IMR-90 (cell line): ENCODE data around the gene MRPL4. TPM values are rescaled to one million over a fixed set of nuclear protein-coding genes. Genes with fewer than 3 reads are reported as not detected.

Experiments
- ATAC-seq: fragments of 200-7000 bp; cut with Tn5 transposase; 2 replicates; pipeline ENCODE4 v1.9.1; 2020; ENCODE audit warnings: low read depth, mild to moderate bottlenecking, moderate library complexity
- BruUV-seq: library from RNA; stranded (reverse); fragments of 400-500 nt; replicated peaks from 2 replicates; lab custom pipeline; 2021; lab: Mats Ljungman, UMichigan
- CTCF ChIA-PET: fragments of 300-600 bp; formaldehyde crosslinking; extraction: SDS; loops from one replicate; lab custom pipeline; 2021; ENCODE audit warnings: antibody characterized with exemption; lab: Yijun Ruan, JAX
- POLR2A ChIA-PET: fragments of 300-600 bp; sonication (Branson Sonifier 250); formaldehyde crosslinking; loops from one replicate; lab custom pipeline; 2022; ENCODE audit warnings: antibody characterized with exemption; ENCODE audit not compliant: unreplicated experiment; lab: Charles Lee
- DNase-seq: peaks from one replicate; pipeline ENCODE4 v3.0.0; 2013
- H2AFZ ChIP-seq: replicated peaks from 2 replicates; pipeline ENCODE3; 2013; ENCODE audit warnings: low read length, mild to moderate bottlenecking; ENCODE audit not compliant: poor library complexity
- H2AK5ac ChIP-seq: 2 replicates; pipeline ENCODE4 v1.6.1; 2013; ENCODE audit warnings: low read depth, low read length, inconsistent platforms
- H2AK9ac ChIP-seq: replicated peaks from 2 replicates; pipeline ENCODE3; 2013; ENCODE audit warnings: mild to moderate bottlenecking, low read depth, low read length, moderate library complexity; ENCODE audit not compliant: poor library complexity
- H2BK120ac ChIP-seq: 2 replicates; pipeline ENCODE4 v1.6.1; 2013; ENCODE audit warnings: low read depth, low read length, inconsistent platforms
- H2BK15ac ChIP-seq: 3 replicates; pipeline ENCODE4 v1.6.1; 2013; ENCODE audit warnings: low read depth, low read length, inconsistent platforms
- H2BK20ac ChIP-seq: 2 replicates; pipeline ENCODE4 v1.6.1; 2013; ENCODE audit warnings: low read depth, mild to moderate bottlenecking, inconsistent platforms, low read length, moderate library complexity
- H2BK5ac ChIP-seq: 2 replicates; pipeline ENCODE4 v1.6.1; 2013; ENCODE audit warnings: mild to moderate bottlenecking, low read depth, low read length, inconsistent platforms; ENCODE audit not compliant: poor library complexity, severe bottlenecking
- H3K14ac ChIP-seq: replicated peaks from 2 replicates; pipeline ENCODE4 v1.6.1; 2013; ENCODE audit warnings: low read depth, low read length, inconsistent platforms
- H3K18ac ChIP-seq: 2 replicates; pipeline ENCODE4 v1.6.1; 2013; ENCODE audit warnings: low read depth, low read length, control low read depth
- H3K23ac ChIP-seq: 2 replicates; pipeline ENCODE4 v1.6.1; 2013; ENCODE audit warnings: low read depth, low read length, inconsistent platforms
- H3K27ac ChIP-seq: 2 replicates; pipeline ENCODE4 v1.5.1; 2013; ENCODE audit warnings: mild to moderate bottlenecking, control low read depth, low read length; ENCODE audit not compliant: insufficient read depth
- H3K27me3 ChIP-seq: 2 replicates; pipeline ENCODE4 v1.6.1; 2013; ENCODE audit warnings: low read length; ENCODE audit not compliant: control insufficient read depth, insufficient read depth
- H3K36me3 ChIP-seq: 2 replicates; pipeline ENCODE4 v1.6.1; 2013; ENCODE audit warnings: low read length, mixed read lengths; ENCODE audit not compliant: control insufficient read depth, insufficient read depth
- H3K4ac ChIP-seq: 2 replicates; pipeline ENCODE4 v1.6.1; 2013; ENCODE audit warnings: low read depth, low read length, inconsistent platforms
- H3K4me1 ChIP-seq: 2 replicates; pipeline ENCODE4 v1.6.1; 2013; ENCODE audit warnings: low read length, mixed read lengths; ENCODE audit not compliant: control insufficient read depth, insufficient read depth
- H3K4me2 ChIP-seq: 2 replicates; pipeline ENCODE4 v1.6.1; 2013; ENCODE audit warnings: low read depth, mild to moderate bottlenecking, control low read depth, low read length, moderate library complexity
- H3K4me3 ChIP-seq: 2 replicates; pipeline ENCODE4 v1.5.1; 2013; ENCODE audit warnings: low read depth, mild to moderate bottlenecking, control low read depth, low read length, moderate library complexity; ENCODE audit not compliant: insufficient read depth
- H3K56ac ChIP-seq: 2 replicates; pipeline ENCODE4 v1.6.1; 2013; ENCODE audit warnings: low read length, inconsistent platforms; ENCODE audit not compliant: insufficient read depth; ENCODE audit errors: extremely low read depth
- H3K79me1 ChIP-seq, 2 experiments: 2 replicates each; pipeline ENCODE4 v1.6.1; 2013; ENCODE audit warnings: low read length in 2 of 2, inconsistent platforms in 1 of 2, low read depth in 1 of 2
- H3K9ac ChIP-seq: 2 replicates; pipeline ENCODE4 v1.6.1; 2013; ENCODE audit warnings: low read depth, low read length, control low read depth
- H3K9me1 ChIP-seq: 2 replicates; pipeline ENCODE4 v1.6.1; 2013; ENCODE audit warnings: low read length, inconsistent platforms; ENCODE audit not compliant: insufficient read depth
- H3K9me3 ChIP-seq: 2 replicates; pipeline ENCODE4 v1.6.1; 2013; ENCODE audit warnings: low read length; ENCODE audit not compliant: control insufficient read depth, insufficient read depth
- H4K20me1 ChIP-seq: 2 replicates; pipeline ENCODE4 v1.6.1; 2013; ENCODE audit warnings: low read length, inconsistent platforms; ENCODE audit not compliant: insufficient read depth
- H4K5ac ChIP-seq: 2 replicates; pipeline ENCODE4 v1.6.1; 2013; ENCODE audit warnings: mild to moderate bottlenecking, low read depth, low read length, control low read depth
- H4K8ac ChIP-seq, 2 experiments: 2 replicates each; pipeline ENCODE4 v1.6.1; 2013; ENCODE audit warnings: low read depth in 2 of 2, low read length in 2 of 2, control low read depth in 1 of 2, inconsistent platforms in 1 of 2
- H4K91ac ChIP-seq: 2 replicates; pipeline ENCODE4 v1.6.1; 2013; ENCODE audit warnings: low read depth, low read length, inconsistent platforms; ENCODE audit not compliant: insufficient read depth
- BHLHE40 ChIP-seq: fragments of 150-350 bp; IDR thresholded peaks from 2 replicates; pipeline ENCODE4 v1.6.1; 2016; ENCODE audit warnings: mild to moderate bottlenecking, low read depth, low read length
- CEBPB ChIP-seq: IDR thresholded peaks from 2 replicates; pipeline ENCODE4 v1.6.1; 2012; ENCODE audit warnings: low read depth, low read length, improper control_type of control experiment
- CHD1 ChIP-seq: IDR thresholded peaks from 2 replicates; pipeline ENCODE4 v1.6.1; 2012; ENCODE audit warnings: low read depth, low read length, improper control_type of control experiment
- FOS ChIP-seq: fragments of 150-350 bp; IDR thresholded peaks from 2 replicates; pipeline ENCODE4 v1.6.1; 2016; ENCODE audit warnings: low read depth, low read length
- MAFK ChIP-seq: IDR thresholded peaks from 2 replicates; pipeline ENCODE4 v1.6.1; 2012; ENCODE audit warnings: low read depth, low read length, improper control_type of control experiment
- MAZ ChIP-seq: IDR thresholded peaks from 2 replicates; pipeline ENCODE4 v1.6.1; 2012; ENCODE audit warnings: low read depth, mild to moderate bottlenecking, low read length, improper control_type of control experiment, moderate library complexity, borderline replicate concordance
- MXI1 ChIP-seq: IDR thresholded peaks from 2 replicates; pipeline ENCODE4 v1.6.1; 2012; ENCODE audit warnings: low read depth, mild to moderate bottlenecking, low read length, moderate library complexity, borderline replicate concordance
- NFE2L2 ChIP-seq: fragments of 150-350 bp; IDR thresholded peaks from 2 replicates; pipeline ENCODE4 v1.6.1; 2016; ENCODE audit warnings: low read depth, mild to moderate bottlenecking, low read length
- POLR2A ChIP-seq: IDR thresholded peaks from 2 replicates; pipeline ENCODE4 v1.6.1; 2012; ENCODE audit warnings: mild to moderate bottlenecking, low read depth, low read length
- RAD21 ChIP-seq: IDR thresholded peaks from 2 replicates; pipeline ENCODE4 v1.6.1; 2012; ENCODE audit warnings: low read length, improper control_type of control experiment
- RCOR1 ChIP-seq: IDR thresholded peaks from 2 replicates; pipeline ENCODE4 v1.6.1; 2012; ENCODE audit warnings: mild to moderate bottlenecking, low read length, improper control_type of control experiment; ENCODE audit not compliant: insufficient replicate concordance
- RFX5 ChIP-seq: IDR thresholded peaks from 2 replicates; pipeline ENCODE4 v1.8.0; 2012; ENCODE audit warnings: low read depth, mild to moderate bottlenecking, low read length, moderate library complexity
- SMC3 ChIP-seq: fragments of 150-350 bp; IDR thresholded peaks from 2 replicates; pipeline ENCODE4 v1.6.1; 2016; ENCODE audit warnings: low read depth, mild to moderate bottlenecking, antibody characterized with exemption, low read length, moderate library complexity
- WGBS, 2 experiments: methylation state at CpG; one replicate each; pipeline versions ENCODE4 v1.1.5 to v1.1.7; 2013; ENCODE audit warnings: missing lambda C conversion rate in 2 of 2; ENCODE audit not compliant: insufficient read length in 1 of 2; ENCODE audit errors: extremely low coverage in 2 of 2; 5-methylcytosine and 5-hydroxymethylcytosine counted together
- dilution Hi-C: fragments of 300-500 bp; cut with HindIII; formaldehyde crosslinking; loops from one replicate; pipeline ENCODE4 v1.14.3; 2018; ENCODE audit warnings: low sequenced_read_pairs; ENCODE audit not compliant: unreplicated experiment
- in situ Hi-C: fragments of 300-500 bp; cut with MboI; formaldehyde crosslinking; loops from 3 replicates; pipeline ENCODE4 v1.14.3; 2019; ENCODE audit warnings: low sequenced_read_pairs, inconsistent platforms, mixed read lengths
- intact Hi-C: fragments of 100-400 bp; cut with micrococcal nuclease; formaldehyde crosslinking; loops from 2 replicates; pipeline ENCODE4 v1.10.0; 2022
- polyA plus RNA-seq, 3 experiments: library from polyadenylated mRNA; depleted of rRNA; stranded (reverse); fragments of >200 nt; gene quantifications; 2 replicates each; pipeline ENCODE4 v1.2.3, GENCODE V29; 2012; ENCODE audit warnings: low replicate concordance in 1 of 3
- total RNA-seq: library from RNA; depleted of rRNA; stranded (reverse); fragments of >200 nt; gene quantifications from 2 replicates; pipeline ENCODE4 v1.2.3, GENCODE V29; 2012
- TF ChIP-seq, protein P1 (sequence below): conservative IDR thresholded peaks from 2 replicates; pipeline ENCODE4 v1.5.1; 2012; ENCODE audit warnings: mild to moderate bottlenecking, low read depth, low read length, improper control_type of control experiment
- TF ChIP-seq, protein P2 (sequence below): fragments of 150-350 bp; IDR thresholded peaks from 2 replicates; pipeline ENCODE4 v1.6.1; 2017; ENCODE audit warnings: mild to moderate bottlenecking, antibody characterized with exemption, low read length, low read depth
- TF ChIP-seq, protein P3 (sequence below): fragments of 150-350 bp; IDR thresholded peaks from 2 replicates; pipeline ENCODE4 v1.6.1; 2016; ENCODE audit warnings: low read depth, mild to moderate bottlenecking, low read length, moderate library complexity, borderline replicate concordance

Gene MRPL4
- total and polyA plus RNA-seq, 2 of the 4 experiments (the other 2 are of a cell fraction) = 32.8 to 108 TPM

DNA sequence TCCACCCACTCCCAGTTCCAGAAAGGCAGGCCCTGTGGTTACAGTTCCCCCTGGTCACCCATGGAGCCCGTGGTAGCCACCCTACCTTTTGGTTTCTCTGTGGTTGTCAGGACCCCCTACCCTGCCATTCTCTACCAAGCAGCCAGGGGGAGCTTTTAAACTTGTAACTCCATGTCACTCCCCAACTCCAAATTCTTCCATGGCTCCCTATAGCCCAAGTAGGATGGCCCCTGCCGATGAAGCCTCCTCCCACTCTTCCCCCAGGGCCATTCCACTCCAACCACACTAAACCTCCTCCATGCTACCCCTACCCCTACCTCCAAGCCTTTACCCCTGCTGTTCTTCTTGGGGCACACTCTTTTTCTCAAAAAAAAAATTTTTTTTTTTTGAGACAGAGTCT, 23.1 kb upstream of the MRPL4 start:
- Histone ChIP-seq H3K27ac (peak overlapping the region; percentile 38; the same call in 1 of the 2 replicates), H4K91ac (no peak overlapping the region), H3K9me3 (no peaks in the 10 kb centered on the region), H2BK15ac (no peak overlapping the region), H4K5ac (no peak overlapping the region), H2AK5ac (peak overlapping the region; percentile 92), H2AFZ (no peak overlapping the region), H3K36me3 (peaks cover 16% of the 10 kb centered on the region), H4K8ac (peak overlapping the region in 1 of 2 experiments; percentile 48; a peak in 1 of 4 replicates), H3K79me1 (peaks cover 29 to 68% of the 10 kb centered on the region in 2 experiments; a peak in 3 of 4 replicates), H4K20me1 (peaks cover 29% of the 10 kb centered on the region), H3K9ac (no peak overlapping the region), H3K56ac (no peak overlapping the region), H2BK20ac (peak overlapping the region; percentile 5; the same call in 1 of the 2 replicates), H3K14ac (0 out of 2 replicates have a peak overlapping the region, but pooled peaks have one; percentile 31), H3K9me1 (peaks cover 22% of the 10 kb centered on the region), H3K18ac (no peak overlapping the region), H3K27me3 (no peaks in the 10 kb centered on the region), H2AK9ac (no peak overlapping the region), H3K23ac (peak overlapping the region; percentile 64; the same call in 1 of the 2 replicates), H3K4me1 (peaks cover 27% of the 10 kb centered on the region), H3K4me3 (no peak overlapping the region), H2BK5ac (peak overlapping the region; percentile 32), H2BK120ac (no peak overlapping the region), H3K4ac (peak overlapping the region; percentile 66), H3K4me2 (peak overlapping the region; percentile 62; the same call in 1 of the 2 replicates)
- DNase-seq = peak; percentile 41
- ChIA-PET CTCF (interaction anchor here (1.0 kb wide), 1 partner anchor 11 kb away, joined by 4 read pairs; no protein-coding TSS in a partner anchor), POLR2A (interaction anchor here (0.7 kb wide), 1 partner anchor 9 kb away, joined by 5 read pairs; no protein-coding TSS in a partner anchor)
- intact Hi-C loops (loop anchor here (1.0 kb wide), 1 partner anchor 21 kb away; no protein-coding TSS in a partner anchor), dilution Hi-C loops (no loop called here), in situ Hi-C loops (no loop called here)
- BruUV-seq = no TSS peak
- peak; percentile 10; the same call in 1 of the 2 replicates for TF ChIP-seq SMC3
- TF ChIP-seq, protein P1, sequence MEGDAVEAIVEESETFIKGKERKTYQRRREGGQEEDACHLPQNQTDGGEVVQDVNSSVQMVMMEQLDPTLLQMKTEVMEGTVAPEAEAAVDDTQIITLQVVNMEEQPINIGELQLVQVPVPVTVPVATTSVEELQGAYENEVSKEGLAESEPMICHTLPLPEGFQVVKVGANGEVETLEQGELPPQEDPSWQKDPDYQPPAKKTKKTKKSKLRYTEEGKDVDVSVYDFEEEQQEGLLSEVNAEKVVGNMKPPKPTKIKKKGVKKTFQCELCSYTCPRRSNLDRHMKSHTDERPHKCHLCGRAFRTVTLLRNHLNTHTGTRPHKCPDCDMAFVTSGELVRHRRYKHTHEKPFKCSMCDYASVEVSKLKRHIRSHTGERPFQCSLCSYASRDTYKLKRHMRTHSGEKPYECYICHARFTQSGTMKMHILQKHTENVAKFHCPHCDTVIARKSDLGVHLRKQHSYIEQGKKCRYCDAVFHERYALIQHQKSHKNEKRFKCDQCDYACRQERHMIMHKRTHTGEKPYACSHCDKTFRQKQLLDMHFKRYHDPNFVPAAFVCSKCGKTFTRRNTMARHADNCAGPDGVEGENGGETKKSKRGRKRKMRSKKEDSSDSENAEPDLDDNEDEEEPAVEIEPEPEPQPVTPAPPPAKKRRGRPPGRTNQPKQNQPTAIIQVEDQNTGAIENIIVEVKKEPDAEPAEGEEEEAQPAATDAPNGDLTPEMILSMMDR = peak; percentile 51
- TF ChIP-seq RFX5 = no peak
- TF ChIP-seq FOS = no peak
- TF ChIP-seq RAD21 = peak; percentile 29
- TF ChIP-seq RCOR1 = no peak
- TF ChIP-seq, protein P2, sequence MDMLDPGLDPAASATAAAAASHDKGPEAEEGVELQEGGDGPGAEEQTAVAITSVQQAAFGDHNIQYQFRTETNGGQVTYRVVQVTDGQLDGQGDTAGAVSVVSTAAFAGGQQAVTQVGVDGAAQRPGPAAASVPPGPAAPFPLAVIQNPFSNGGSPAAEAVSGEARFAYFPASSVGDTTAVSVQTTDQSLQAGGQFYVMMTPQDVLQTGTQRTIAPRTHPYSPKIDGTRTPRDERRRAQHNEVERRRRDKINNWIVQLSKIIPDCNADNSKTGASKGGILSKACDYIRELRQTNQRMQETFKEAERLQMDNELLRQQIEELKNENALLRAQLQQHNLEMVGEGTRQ = no peak
- TF ChIP-seq MXI1 = no peak
- no peak for TF ChIP-seq BHLHE40
- no peak for TF ChIP-seq CHD1
- no peak for TF ChIP-seq POLR2A
- no peak for TF ChIP-seq MAZ
- TF ChIP-seq, protein P3, sequence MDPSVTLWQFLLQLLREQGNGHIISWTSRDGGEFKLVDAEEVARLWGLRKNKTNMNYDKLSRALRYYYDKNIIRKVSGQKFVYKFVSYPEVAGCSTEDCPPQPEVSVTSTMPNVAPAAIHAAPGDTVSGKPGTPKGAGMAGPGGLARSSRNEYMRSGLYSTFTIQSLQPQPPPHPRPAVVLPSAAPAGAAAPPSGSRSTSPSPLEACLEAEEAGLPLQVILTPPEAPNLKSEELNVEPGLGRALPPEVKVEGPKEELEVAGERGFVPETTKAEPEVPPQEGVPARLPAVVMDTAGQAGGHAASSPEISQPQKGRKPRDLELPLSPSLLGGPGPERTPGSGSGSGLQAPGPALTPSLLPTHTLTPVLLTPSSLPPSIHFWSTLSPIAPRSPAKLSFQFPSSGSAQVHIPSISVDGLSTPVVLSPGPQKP = no peak
- TF ChIP-seq CEBPB = no peak
- no peak for TF ChIP-seq NFE2L2
- TF ChIP-seq MAFK = no peak
- ATAC-seq = no peak
- no CpG with 5 or more reads among the region's 2 CpGs for WGBS, 2 experiments
